ENCODE results near the gene RBM24.
"Not testable (repeated sequence)": the region's sequence is repeated elsewhere in the genome, so short reads cannot be mapped to it uniquely, and the experiment has no call there.

RBM24 gene

GRCh38 chr6:17292600-17293133 lies 11.5 kb downstream of the RBM24 start:
- no peak for DNase-seq

GRCh38 chr6:17293395-17293794 lies 12.2 kb downstream of the RBM24 start:
- no peak for DNase-seq

GRCh38 chr6:17297271-17298080 lies 16.3 kb downstream of the RBM24 start:
- no peak for DNase-seq

- DNase-seq, result no peak
Measured at GRCh38 chr6:17298257-17298656, 17.1 kb downstream of the RBM24 start.

- DNase-seq, result no peak
Measured at GRCh38 chr6:17299222-17299621, 18.1 kb downstream of the RBM24 start.

- DNase-seq, result no peak
Measured at GRCh38 chr6:17299750-17300149, 18.6 kb downstream of the RBM24 start.

- no peak for DNase-seq
Measured at GRCh38 chr6:17300637-17301036, 19.5 kb downstream of the RBM24 start.

- DNase-seq, result no peak
Measured at GRCh38 chr6:17303444-17303843, 22.3 kb downstream of the RBM24 start.

GRCh38 chr6:17305219-17306001 lies 24.2 kb downstream of the RBM24 start:
- DNase-seq, result no peak

GRCh38 chr6:17311595-17312311 lies 30.6 kb downstream of the RBM24 start:
- no peak for DNase-seq

GRCh38 chr6:17313238-17313637 lies 32.1 kb downstream of the RBM24 start:
- not testable (repeated sequence) for DNase-seq

- DNase-seq, result no peak
Measured at GRCh38 chr6:17313971-17314370, 32.8 kb downstream of the RBM24 start.

- no peak for DNase-seq
Measured at GRCh38 chr6:17315262-17315661, 34.1 kb downstream of the RBM24 start.

GRCh38 chr6:17318435-17319165 lies 37.4 kb downstream of the RBM24 start:
- no peak for DNase-seq

- not testable (repeated sequence) for DNase-seq
Measured at GRCh38 chr6:17320266-17320665, 39.1 kb downstream of the RBM24 start.

GRCh38 chr6:17331238-17331637 lies 50.1 kb downstream of the RBM24 start:
- DNase-seq, result no peak

- DNase-seq, result no peak
Measured at GRCh38 chr6:17334265-17334664, 53.1 kb downstream of the RBM24 start.

GRCh38 chr6:17336425-17336824 lies 55.3 kb downstream of the RBM24 start:
- no peak for DNase-seq

GRCh38 chr6:17339308-17339670 lies 58.1 kb downstream of the RBM24 start:
- DNase-seq, result no peak

GRCh38 chr6:17341117-17341805 lies 60.1 kb downstream of the RBM24 start:
- no peak for DNase-seq

GRCh38 chr6:17341891-17342290 lies 60.7 kb downstream of the RBM24 start:
- DNase-seq, result no peak

- DNase-seq, result no peak
Measured at GRCh38 chr6:17343215-17343614, 62.1 kb downstream of the RBM24 start.

Data from activated CD4-positive, alpha-beta T cell treated with anti-CD3 and anti-CD28 coated beads, Interleukin-2, Interleukin-6, amounts not matched to agents 100 ng/mL and 50 ng/mL, durations not matched to agents 16 hours and 8 hours (primary cell).